NK-92 (cell line): ENCODE results near the gene TH.

Experiments used
- DNase-seq: peaks from one replicate; lab custom pipeline; 2025; ENCODE audit not compliant: unreplicated experiment; lab: John Stamatoyannopoulos, UW

The TH gene

DNA sequence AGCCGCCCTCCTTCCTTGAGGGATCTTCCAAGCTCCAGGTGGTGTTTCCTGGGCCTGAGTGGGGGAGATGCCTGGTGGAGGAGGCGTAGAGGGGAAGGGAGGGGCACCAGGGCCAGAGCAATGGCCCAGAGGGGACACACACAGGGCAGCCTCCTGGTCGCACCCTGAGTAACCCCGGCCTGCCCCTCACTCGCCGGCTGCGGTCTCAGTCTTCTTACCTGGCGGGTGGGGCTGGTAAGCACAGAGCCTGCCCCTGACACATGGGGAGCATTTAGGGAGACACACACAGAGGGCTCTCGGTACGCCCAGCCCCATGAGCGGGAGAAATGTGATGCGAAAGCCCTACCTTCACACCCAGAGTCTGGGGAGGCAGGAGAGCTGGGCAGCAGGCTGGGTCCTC lies 56.3 kb downstream of the TH start:
- no peak for DNase-seq

DNA sequence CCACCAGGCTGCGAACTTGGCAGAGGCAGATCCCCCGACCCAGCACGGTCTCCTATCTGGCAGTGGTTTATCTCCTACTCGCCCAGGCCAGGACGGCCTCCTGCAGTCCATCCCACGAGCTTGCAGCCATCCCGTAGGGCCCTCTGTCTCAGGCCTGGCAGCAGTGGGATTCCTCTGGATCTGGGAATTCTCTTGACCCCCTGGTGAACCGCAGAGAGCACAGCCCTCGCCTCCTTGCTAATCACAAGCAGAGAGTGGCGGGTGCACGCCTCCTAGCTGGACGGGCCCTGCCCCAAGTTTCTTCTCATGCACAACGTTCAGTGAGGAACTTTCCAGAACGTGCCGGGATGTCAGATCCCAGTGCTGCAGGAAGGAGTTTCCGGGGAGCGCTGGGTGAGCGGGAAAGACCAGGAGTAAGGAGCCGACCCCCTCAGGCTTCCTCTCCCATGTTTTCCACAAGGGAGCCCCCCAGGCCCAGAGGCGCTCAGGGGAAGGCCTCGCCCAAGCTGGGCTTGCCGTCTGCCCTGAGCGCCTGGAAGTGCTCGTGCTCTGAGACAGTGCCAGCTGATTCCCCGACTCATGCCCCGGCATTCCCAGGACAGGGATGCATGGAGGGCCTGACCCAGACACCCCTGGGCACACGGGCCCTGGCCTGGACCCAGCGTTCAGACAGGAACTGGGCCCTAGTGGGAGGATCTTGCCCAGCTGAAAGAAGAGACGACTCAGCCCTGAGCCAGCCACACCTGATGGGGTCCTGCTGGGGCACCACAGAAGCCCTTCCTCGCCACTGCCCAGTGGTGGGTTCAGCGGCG lies 57.0 kb downstream of the TH start:
- DNase-seq: no peak
